ENCODE data around the gene KRT6A.
"Not testable (repeated sequence)": the region's sequence is repeated elsewhere in the genome, so short reads cannot be mapped to it uniquely, and the experiment has no call there.

KRT6A gene

GRCh38 chr12:52500574-52500973 lies 7.5 kb upstream of the KRT6A start:
- DNase-seq (ENCODE audit: low read depth): not testable (repeated sequence)

- DNase-seq (ENCODE audit: low read depth): no peak
These were observed 6.9 kb upstream of the KRT6A start for GRCh38 chr12:52499806-52500560.

GRCh38 chr12:52498946-52499345 lies 5.9 kb upstream of the KRT6A start:
- no peak for DNase-seq (ENCODE audit: low read depth)

GRCh38 chr12:52497975-52498374 lies 4.9 kb upstream of the KRT6A start:
- no peak for DNase-seq (ENCODE audit: low read depth)

- no peak for DNase-seq (ENCODE audit: low read depth)
These were observed 3.6 kb upstream of the KRT6A start for GRCh38 chr12:52496590-52497071.

GRCh38 chr12:52496054-52496453 lies 3.0 kb upstream of the KRT6A start:
- no peak for DNase-seq (ENCODE audit: low read depth)

GRCh38 chr12:52495389-52495788 lies 2.3 kb upstream of the KRT6A start:
- no peak for DNase-seq (ENCODE audit: low read depth)

GRCh38 chr12:52494518-52494917 lies 1.5 kb upstream of the KRT6A start:
- DNase-seq (ENCODE audit: low read depth): no peak

- no peak for DNase-seq (ENCODE audit: low read depth)
These were observed 1.0 kb upstream of the KRT6A start for GRCh38 chr12:52494100-52494499.

- DNase-seq (ENCODE audit: low read depth): not testable (repeated sequence)
These were observed 652 bp downstream of the KRT6A start for GRCh38 chr12:52492405-52492804.

- not testable (repeated sequence) for DNase-seq (ENCODE audit: low read depth)
These were observed 1.6 kb downstream of the KRT6A start for GRCh38 chr12:52491495-52491894.

GRCh38 chr12:52488736-52489135 lies 4.3 kb downstream of the KRT6A start:
- DNase-seq (ENCODE audit: low read depth): no peak

GRCh38 chr12:52487744-52488443 lies 5.2 kb downstream of the KRT6A start:
- DNase-seq (ENCODE audit: low read depth): not testable (repeated sequence)

GRCh38 chr12:52487211-52487610 lies 5.8 kb downstream of the KRT6A start:
- DNase-seq (ENCODE audit: low read depth): no peak

- DNase-seq (ENCODE audit: low read depth): no peak
These were observed 6.6 kb downstream of the KRT6A start for GRCh38 chr12:52486166-52487105.

GRCh38 chr12:52480073-52480472 lies 13.0 kb downstream of the KRT6A start:
- DNase-seq (ENCODE audit: low read depth): no peak

GRCh38 chr12:52477651-52478050 lies 15.4 kb downstream of the KRT6A start:
- no peak for DNase-seq (ENCODE audit: low read depth)

GRCh38 chr12:52474212-52474611 lies 18.8 kb downstream of the KRT6A start:
- DNase-seq (ENCODE audit: low read depth): no peak

- DNase-seq (ENCODE audit: low read depth): no peak
These were observed 19.3 kb downstream of the KRT6A start, which contains the start of gene KRT6C for GRCh38 chr12:52473768-52474167. KRT6C (minus strand) TSS chr12:52473805; CDS start chr12:52473737, 68 bp downstream.

GRCh38 chr12:52469853-52470252 lies 23.2 kb downstream of the KRT6A start:
- no peak for DNase-seq (ENCODE audit: low read depth)

- DNase-seq (ENCODE audit: low read depth): no peak
These were observed 28.2 kb downstream of the KRT6A start for GRCh38 chr12:52464897-52465296.

- no peak for DNase-seq (ENCODE audit: low read depth)
These were observed 31.4 kb downstream of the KRT6A start for GRCh38 chr12:52461693-52462092.
